Jurkat, Clone E6-1 (cell line): ENCODE measurements around the gene CMTM7.
"Not testable (repeated sequence)": the region's sequence is repeated elsewhere in the genome, so short reads cannot be mapped to it uniquely, and the experiment has no call there.

Experiments used
- DNase-seq: peaks from one replicate; pipeline ENCODE4 v3.0.0-alpha.2; 2011; ENCODE audit warnings: low read depth, low spot score
- H3K4me3 ChIP-seq: 2 replicates; pipeline ENCODE4 v1.5.1; 2011; ENCODE audit warnings: mild to moderate bottlenecking, low read length, control low read depth, moderate library complexity

CMTM7 gene

DNA sequence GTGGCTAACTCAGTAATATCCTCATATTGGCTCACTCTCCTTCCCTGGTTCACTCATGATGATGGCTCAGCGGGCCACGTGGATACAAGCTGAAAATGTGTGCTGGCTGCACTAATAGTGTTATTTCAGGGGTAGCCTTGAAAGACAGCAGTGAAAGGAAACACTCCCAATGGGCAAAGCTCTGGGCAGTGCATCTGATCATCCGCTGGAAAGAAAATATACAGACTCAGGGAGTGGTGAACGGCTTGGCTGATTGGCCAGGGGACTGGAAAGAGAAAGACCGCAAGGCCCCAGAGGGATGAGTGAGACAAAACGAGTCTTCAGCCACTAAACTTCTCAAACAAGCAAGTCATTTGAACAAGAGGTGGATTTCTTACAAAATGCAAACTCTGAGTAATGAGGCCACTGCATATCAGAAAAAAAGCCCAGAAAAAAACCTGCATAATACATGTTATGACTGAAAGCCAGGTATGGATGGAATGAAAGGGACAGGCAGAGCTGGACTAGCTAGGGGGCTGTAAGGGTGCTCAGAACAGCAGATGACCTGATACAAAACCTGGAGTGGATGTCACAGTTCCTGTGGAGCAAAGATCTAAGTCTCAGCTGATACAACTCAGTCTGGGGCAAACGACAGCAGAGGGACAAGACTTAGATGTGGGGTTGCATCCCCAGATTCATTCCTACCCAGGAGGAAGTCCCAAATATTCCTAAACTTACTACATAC is 77.7 kb downstream of the CMTM7 start:
- no peak overlapping the region for H3K4me3 ChIP-seq
- no peak for DNase-seq

DNA sequence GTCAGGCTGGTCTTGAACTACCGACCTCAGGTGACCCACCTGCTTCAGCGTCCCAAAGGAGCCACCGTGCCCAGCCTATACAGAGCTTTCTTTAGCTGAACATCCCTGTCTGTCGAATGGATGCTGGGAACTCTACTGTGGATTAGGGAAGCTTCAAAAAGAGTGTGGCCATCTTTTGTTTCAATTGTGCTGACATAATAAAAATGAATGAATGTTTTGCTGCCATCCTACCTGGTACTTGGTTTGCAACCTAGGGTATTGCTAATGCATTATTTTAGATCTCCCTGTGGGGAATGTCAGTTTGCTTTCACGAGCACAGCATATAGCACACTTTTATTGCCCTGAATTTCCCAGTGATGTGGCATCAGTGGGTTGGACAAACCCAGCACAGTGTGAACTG is 78.7 kb downstream of the CMTM7 start:
- no peak overlapping the region for H3K4me3 ChIP-seq
- DNase-seq, result no peak

DNA sequence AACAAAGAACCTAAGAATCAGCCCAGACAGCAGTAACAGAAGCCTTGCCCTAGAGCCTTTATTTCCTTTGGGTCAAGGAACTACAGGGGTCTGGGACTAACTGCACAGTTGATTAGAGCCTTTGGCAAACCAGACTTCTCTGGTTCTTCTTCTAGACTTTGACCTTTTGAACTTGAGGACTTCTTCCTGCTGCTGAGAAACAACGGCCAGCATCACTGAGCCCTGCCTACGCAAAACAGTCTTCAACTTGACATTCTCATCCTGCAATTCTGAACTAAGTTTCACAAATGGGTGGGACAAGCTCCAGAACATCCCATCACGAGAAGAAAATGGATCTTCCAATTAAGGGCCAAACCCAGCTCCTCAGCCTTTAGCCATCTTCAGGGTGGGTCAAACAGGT is 79.6 kb downstream of the CMTM7 start:
- no peak overlapping the region for H3K4me3 ChIP-seq
- DNase-seq, result no peak

DNA sequence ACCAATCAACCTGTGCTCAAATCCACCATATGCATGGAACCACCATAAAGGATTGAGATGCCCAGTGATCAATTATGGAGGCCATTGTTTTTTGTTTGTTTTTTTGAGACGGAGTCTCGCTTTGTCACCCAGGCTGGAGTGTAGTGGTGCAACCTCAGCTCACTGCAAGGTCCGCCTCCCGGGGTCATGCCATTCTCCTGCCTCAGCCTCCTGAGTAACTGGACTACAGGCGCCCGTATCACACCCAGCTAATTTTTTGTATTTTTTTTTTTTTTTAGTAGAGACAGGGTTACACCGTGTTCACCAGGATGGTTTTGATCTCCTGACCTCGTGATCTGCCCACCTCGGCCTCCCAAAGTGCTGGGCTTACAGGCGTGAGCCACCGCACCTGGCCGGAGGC is 80.5 kb downstream of the CMTM7 start:
- DNase-seq, H3K4me3 ChIP-seq: not testable (repeated sequence)

DNA sequence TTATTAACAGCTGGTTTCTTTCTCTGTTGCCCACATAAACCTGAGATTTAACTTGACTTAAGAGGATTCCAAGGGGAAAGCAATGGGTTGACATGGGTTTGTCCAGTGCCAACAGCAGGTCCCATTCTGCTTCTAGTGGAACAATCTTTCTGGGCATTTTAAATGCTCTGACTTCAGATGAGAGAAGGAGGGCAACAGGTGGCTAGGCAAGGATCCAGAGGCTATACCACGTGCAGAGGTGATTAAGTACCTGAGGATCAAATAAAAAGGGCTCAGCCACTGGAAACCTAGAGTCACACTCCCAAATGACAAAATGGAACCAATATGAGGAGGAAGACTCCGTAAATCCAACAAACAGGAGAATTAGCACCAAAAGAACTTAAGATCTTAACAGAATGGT is 82.5 kb downstream of the CMTM7 start:
- DNase-seq, result no peak
- H3K4me3 ChIP-seq, result no peak overlapping the region

DNA sequence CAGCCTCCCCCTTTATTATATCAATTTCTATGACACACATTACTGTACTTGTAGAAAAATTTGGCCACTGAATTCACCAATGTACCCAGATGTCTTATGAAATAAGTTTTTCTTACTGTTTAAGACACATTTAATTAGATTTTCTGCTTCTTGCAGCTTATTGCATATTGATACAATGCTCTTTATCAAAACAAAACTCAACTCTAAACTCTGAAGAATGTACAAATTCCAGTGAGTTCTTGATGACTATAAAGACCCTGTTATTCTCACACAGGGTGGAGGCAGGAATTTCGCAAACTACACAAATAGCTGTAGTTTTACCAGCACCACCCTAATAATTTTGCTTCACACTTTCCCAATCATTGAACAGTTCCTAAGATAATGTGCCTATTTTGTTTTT is 89.0 kb downstream of the CMTM7 start:
- no peak overlapping the region for H3K4me3 ChIP-seq
- no peak for DNase-seq

DNA sequence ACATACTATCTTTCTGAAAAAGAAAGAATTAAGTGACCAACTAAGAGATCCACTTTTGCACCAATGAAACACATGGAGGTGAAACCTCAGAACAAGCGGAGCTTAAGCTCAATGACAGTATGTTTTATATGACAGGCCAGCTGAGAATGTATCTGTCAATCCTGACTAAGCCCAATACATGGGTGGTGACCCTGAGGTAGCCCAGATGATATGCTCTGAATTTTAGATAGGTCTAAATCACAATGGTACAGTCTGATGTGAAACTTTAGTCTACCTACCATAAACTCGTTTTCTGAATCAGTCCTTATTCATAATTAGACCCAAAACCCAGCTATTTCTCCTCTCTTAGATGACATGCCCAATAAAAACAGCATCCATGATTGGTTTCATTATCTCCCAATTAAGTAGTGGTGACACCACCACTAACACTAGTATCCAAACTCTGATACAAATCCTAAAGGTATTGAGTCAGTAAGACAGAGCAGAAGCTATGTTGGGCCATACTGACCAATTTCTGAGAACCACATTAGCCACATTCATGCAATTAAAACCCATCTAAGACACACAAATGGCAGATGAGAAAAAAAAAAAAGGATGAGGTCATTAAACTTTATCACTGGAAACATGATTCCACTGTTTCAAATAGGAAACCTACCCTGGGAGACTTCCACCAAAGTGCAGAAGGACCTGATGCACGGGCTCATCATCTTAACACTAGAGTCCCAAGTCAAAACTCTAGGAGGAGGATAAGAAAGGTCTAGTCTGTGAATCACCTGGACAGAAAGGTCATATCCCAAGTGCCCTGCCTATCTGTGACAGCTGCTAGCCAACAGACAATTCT is 90.4 kb downstream of the CMTM7 start:
- no peak for DNase-seq
- H3K4me3 ChIP-seq, result no peak overlapping the region

DNA sequence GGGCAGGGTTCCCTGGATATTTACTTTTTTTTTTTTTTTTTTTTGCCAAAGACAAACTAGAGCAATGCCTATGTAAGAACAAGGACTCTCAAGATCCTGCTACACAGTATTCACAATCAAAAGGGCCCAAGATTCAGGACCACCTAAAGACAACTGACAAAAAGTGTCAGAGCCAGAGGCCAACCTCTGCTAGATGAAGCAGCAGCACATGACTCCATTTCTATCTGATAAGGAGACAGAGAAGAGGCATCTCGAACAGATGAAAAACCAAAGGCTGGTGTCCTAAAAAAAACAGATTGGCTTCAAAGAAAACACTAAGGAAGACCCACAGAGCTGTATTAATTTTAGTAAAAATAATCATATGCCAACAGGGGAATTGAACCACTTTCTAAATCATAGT is 91.0 kb downstream of the CMTM7 start:
- DNase-seq, result no peak
- no peak overlapping the region for H3K4me3 ChIP-seq

DNA sequence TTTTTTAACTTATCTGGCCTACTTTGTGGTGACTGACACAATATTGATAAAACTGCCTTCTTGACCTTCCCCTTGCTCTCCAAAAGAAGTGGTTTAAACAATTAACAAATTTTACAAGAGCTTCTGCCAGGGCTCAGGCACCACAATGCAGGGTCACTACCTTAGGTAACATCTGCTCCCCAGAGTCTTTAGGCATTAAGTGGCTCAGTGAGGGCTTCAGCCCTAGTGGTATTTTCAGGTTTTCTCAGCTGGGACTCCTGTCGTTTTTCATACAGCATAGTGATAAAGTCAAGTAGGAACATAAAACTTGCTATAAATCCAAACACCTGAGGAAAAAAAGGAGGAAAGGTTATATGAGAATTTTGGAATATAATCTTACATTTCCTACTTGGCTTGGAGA is 92.1 kb downstream of the CMTM7 start:
- H3K4me3 ChIP-seq, result no peak overlapping the region
- no peak for DNase-seq

DNA sequence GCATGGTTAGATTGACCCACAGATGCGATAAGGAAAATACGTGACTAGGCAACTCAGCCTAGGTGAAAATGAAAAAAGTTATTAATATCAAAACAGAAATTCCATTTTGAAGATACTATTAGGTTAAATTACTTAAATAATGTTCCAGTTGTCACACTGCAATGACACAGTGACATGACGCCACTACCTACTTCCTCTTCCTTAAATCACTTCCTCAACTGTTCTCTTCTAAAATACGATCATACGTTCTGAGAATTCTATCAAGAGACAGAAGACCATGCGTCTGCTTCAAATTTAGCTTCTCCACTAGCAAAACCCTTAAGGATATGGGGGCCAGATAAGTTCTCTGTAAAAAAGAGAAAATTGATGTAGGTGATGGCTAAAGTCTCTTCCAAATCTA is 92.8 kb downstream of the CMTM7 start:
- no peak overlapping the region for H3K4me3 ChIP-seq
- DNase-seq, result no peak

DNA sequence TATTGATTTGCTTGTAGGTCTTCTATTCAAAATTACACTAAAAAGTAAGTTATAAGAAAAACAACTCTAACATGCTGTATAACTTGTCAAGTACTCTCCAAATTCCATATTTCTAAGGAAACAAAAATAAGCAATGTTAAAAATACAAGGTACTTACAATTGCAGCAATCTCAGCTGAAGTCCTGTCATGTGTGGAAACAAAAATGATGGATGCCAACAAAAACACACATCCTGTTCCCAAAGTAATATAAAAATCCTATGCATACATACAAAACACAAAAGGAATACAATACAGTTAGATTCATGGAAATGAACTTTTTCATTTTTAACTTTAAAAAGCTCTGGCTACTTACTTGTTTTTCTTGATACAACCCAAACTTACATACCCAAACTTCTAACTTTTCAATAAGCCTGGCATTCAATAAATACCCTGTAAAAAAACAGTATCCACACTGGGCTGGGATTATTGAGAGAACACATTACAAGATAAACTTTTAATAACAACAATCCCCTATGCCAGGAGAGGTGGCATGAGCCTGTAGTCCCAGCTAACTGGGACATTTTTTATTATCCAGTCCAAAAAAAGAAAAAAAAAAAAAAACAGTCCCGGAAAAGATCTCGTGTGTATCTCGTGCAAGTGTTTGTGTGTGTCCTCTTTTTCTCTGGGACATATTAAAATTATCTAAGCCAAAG is 96.3 kb downstream of the CMTM7 start:
- no peak overlapping the region for H3K4me3 ChIP-seq
- no peak for DNase-seq

DNA sequence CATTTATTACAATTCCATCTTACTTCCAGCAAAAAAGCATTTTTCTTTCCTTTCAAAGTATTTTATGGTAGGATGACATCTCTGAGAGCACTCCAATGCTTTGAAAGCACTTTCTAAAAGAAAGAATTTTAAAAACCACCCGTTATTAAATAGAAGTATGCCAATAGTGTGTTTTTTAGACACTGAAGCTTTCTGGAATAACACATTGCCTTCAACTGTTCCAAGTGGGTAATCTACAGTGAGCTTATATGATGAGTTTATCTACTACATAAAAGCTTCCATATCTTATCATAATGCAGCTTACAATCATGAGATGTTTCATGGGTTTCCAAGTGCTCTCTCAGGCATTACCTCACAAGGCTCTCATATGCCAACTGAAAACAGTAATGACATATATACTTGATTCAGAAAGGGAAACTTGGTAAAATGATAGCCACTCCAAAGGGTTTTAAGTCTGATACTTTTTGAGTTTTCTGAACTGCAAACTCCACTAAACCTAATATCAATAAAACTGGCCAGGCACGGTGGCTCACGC is 96.9 kb downstream of the CMTM7 start:
- no peak for DNase-seq
- H3K4me3 ChIP-seq, result no peak overlapping the region

DNA sequence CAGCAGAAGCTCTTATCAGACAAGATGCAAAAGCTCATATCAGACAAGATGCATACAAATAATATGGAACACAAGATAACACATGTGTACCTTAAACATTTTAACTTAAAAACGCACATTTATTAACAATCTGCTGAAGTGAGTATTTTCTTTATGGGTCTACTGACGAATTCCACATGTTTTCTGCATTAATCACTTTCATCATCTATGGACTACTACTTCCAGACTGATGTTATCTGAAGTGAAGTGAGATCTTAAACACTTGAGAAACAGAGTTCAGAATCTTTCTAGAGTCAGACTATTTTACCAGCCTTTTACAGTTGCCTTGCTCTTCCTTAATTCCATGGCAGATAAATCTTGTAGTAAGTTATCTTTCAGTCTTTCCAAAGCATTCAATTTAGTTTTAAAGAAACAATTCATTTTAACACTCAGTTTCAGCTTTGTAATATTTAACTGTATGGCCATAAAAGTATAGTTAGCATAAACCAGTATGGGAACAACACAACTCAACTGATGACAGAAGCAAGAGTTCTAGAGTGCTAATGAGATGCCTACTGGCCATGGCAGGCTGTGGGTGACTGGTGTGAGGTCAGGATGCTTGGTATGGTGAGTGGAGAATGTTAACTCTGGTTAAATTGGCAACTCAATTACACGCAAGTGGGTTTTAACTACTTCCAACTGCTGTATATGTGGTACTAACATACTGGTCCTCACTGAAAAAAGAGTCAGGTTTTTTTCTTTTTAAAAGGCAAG is 101.2 kb downstream of the CMTM7 start:
- DNase-seq, result no peak
- no peak overlapping the region for H3K4me3 ChIP-seq

DNA sequence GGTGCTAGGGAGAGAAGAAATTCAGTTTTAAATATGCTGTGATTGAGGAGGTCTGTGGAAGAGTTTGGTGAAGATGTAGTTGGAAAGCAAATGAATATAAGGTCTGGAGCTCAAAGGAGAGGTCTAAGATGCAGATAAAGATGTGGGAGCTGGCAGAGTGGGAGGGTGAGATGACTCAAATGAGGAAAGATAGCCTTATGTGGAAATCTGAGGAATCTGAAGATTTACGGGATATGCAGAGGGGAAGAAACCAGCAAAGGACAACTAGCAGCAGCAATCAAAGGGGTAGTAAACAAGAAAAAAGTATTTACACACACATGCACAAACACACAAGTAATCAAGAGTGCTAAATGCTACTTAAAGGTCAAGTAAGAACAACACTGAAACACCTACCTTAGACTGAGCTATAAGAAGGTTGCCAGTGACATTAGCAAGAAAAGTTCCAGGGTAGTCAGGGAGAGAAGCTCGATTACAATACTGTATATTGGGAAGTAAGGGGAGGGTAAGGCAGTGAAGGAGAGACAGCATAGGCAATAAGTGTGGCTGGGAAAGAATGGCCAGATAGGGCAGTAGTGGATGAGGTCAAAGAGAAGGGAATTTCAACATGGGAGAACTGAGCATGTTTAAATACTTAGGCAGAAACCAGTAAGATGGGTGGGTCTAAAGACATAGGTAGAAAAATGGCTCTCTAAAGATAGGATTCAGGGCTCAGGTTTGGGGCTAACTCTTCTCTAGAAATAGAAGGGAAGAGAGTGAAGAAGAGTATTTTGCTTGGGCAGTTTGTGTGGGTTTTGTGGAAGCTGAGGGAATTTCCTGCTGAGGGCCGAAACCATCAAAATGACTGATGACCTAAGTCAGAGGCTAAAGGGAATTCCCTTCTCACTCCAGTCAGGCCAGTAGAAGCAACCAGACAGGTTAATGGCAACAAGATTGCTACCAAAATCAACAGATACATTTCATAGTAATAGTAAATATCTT is 102.1 kb downstream of the CMTM7 start:
- no peak for DNase-seq
- H3K4me3 ChIP-seq, result no peak overlapping the region

DNA sequence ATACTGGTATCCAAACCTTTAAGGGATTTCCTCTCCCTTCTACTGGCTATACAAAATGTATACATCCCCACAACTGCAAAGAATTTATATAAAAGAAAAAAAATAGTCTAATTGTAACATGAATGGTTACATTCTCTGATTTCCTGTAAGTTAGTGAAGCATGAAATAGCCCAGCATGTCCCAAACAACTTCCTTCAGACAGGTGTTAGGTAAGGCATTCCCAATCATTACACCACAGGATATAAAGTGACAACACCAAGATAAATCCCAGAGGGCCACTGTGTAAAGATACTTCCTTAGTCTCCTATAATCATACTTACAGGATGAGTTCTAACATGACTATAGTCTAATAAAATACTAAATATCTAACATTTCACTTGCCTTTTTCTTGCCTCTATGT is 103.4 kb downstream of the CMTM7 start:
- DNase-seq, result no peak
- no peak overlapping the region for H3K4me3 ChIP-seq

DNA sequence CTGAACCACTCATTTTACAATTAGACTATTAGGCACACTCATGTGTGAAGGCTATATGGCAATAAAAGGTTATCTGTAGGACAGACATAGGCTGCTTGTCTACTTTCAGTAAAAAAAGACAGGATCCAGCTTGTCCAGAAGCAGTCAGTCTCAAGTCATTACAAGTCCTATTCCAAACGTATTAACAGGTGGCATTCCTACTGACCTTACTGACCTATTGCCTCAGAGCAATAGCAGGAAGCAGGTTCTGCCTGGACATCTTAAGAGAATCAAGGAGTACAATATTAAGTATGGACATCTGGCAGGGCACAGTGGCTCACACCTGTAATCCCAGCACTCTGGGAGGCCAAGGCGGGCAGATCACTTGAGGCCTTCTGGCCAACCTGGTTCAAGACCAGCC is 104.0 kb downstream of the CMTM7 start:
- DNase-seq, result no peak
- H3K4me3 ChIP-seq, result no peak overlapping the region

DNA sequence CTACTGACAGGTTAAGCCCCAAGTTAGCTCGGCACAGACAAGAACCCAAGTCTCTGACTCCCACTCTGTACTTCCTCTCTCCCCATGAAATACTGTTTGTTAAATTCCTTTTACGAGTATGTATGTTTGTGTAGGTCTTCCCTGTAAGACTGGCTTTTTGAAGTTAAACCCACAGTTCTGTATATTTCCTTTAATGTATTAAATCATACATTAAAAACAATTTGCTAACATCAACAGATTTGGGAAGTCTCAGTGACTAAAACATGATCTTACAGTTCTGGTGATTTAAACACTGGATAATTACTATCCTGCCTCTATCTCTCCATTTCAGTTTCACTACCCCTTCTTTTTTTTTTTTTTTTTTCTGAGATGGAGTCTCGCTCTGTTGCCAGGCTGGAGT is 106.6 kb downstream of the CMTM7 start:
- no peak overlapping the region for H3K4me3 ChIP-seq
- no peak for DNase-seq

DNA sequence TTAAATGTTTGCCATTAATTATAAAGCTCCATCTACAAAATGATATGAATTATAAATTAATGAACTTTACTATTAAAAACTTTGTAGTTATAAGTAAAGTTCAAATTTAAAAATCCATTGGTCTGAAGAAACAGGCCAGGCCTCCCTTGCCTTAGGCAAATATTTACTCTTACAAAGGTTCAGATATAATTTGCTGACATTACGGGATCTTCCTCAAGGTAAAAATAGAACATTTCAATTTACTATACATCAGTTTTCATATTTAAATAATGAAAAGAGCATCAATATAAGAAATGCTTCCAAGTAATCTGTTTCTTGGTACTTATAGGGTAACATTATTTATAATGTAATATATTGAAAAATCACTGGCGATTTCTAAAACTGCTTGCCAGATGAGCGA is 107.3 kb downstream of the CMTM7 start:
- no peak overlapping the region for H3K4me3 ChIP-seq
- no peak for DNase-seq
